NCI-H1417 (cell line): ENCODE results near the gene VSTM1.
"Not testable (repeated sequence)": the region's sequence is repeated elsewhere in the genome, so short reads cannot be mapped to it uniquely, and the experiment has no call there.

ENCODE experiments used
- DNase-seq, 3 experiments: peaks; one replicate each; lab custom pipeline; 2025; lab: John Stamatoyannopoulos, UW

VSTM1 gene

GRCh38 chr19:54073829-54074228, 10.1 kb upstream of the VSTM1 start:
- DNase-seq, result no peak

- no peak for DNase-seq
Measured at GRCh38 chr19:54069470-54069869, 5.8 kb upstream of the VSTM1 start.

- DNase-seq, result no peak
Measured at GRCh38 chr19:54062643-54063042, 1.1 kb downstream of the VSTM1 start.

- no peak for DNase-seq
Measured at GRCh38 chr19:54047616-54048015, 16.1 kb downstream of the VSTM1 start.

- DNase-seq, result no peak
Measured at GRCh38 chr19:54045771-54046170, 17.9 kb downstream of the VSTM1 start.

GRCh38 chr19:54042989-54043388, 20.7 kb downstream of the VSTM1 start:
- no peak for DNase-seq

- DNase-seq, result no peak
Measured at GRCh38 chr19:54041969-54042606, 21.6 kb downstream of the VSTM1 start.

- DNase-seq, result no peak
Measured at GRCh38 chr19:54040003-54040402, 23.7 kb downstream of the VSTM1 start.

GRCh38 chr19:54036542-54036941, 27.2 kb downstream of the VSTM1 start:
- DNase-seq, result not testable (repeated sequence)

- no peak for DNase-seq
Measured at GRCh38 chr19:54035215-54036178, 28.2 kb downstream of the VSTM1 start.

GRCh38 chr19:54030895-54031586, 32.7 kb downstream of the VSTM1 start:
- no peak for DNase-seq

GRCh38 chr19:54029930-54030490, 33.7 kb downstream of the VSTM1 start:
- peak; percentile 3 to 60 (median 27) for DNase-seq

- DNase-seq, result no peak
Measured at GRCh38 chr19:54029301-54029700, 34.4 kb downstream of the VSTM1 start.

GRCh38 chr19:54026656-54027055, 37.0 kb downstream of the VSTM1 start:
- DNase-seq, result no peak

GRCh38 chr19:54024660-54025059, 39.0 kb downstream of the VSTM1 start:
- no peak for DNase-seq

- no peak for DNase-seq
Measured at GRCh38 chr19:54023191-54023590, 40.5 kb downstream of the VSTM1 start.

- no peak for DNase-seq
Measured at GRCh38 chr19:54021932-54022331, 41.8 kb downstream of the VSTM1 start.

GRCh38 chr19:54021363-54021762, 42.3 kb downstream of the VSTM1 start:
- no peak for DNase-seq

- DNase-seq, result no peak
Measured at GRCh38 chr19:54017261-54017660, 46.4 kb downstream of the VSTM1 start.

GRCh38 chr19:54014920-54015560, 48.7 kb downstream of the VSTM1 start:
- DNase-seq, result peak; percentile 7 to 72 (median 20)

- DNase-seq, result no peak
Measured at GRCh38 chr19:54013866-54014265, 49.8 kb downstream of the VSTM1 start.
